ENCODE measurements around the gene MIA2. TPM values are rescaled to one million over a fixed set of nuclear protein-coding genes. Genes with fewer than 3 reads are reported as not detected.

Gene MIA2
- total RNA-seq, 2 donors from 2014 or later: 43.6 to 46.8 TPM

- WGBS, 2 donors: 77 to 86% methylated on average over 4 of the region's 4 CpGs
Observed at GRCh38 chr14:39384177-39384576, 150.5 kb downstream of the MIA2 start.

GRCh38 chr14:39393289-39393688 is 159.6 kb downstream of the MIA2 start:
- no peak for DNase-seq
- Histone ChIP-seq H3K4me1 (peaks cover 10% of the 10 kb centered on the region), H3K27ac (no peak overlapping the region), H3K9me3 (no peaks in the 10 kb centered on the region), H3K36me3 (replicated peaks in 1 of 2; ENCODE audit: insufficient read depth in 1 of 2, low read depth in 2 of 2) (no peaks in the 10 kb centered on the region), H3K4me3 (no peak overlapping the region), H3K27me3 (no peaks in the 10 kb centered on the region)
- TF ChIP-seq POLR2A (IDR thresholded peaks at IDR 0.05) (no peak), CTCF (IDR thresholded peaks at IDR 0.05) (no peak)
- intact Hi-C loops (cut with DNase I): no loop called here
- ATAC-seq: no peak
- WGBS, 2 donors: 32 to 41% methylated on average over 1 of the region's 1 CpG

More at GRCh38 chr14:39384177-39384576, 150.5 kb downstream of the MIA2 start:
- H3K36me3 ChIP-seq (replicated peaks in 1 of 2; ENCODE audit: insufficient read depth in 1 of 2, low read depth in 2 of 2): no peaks in the 10 kb centered on the region
- no peak overlapping the region for H3K27ac ChIP-seq
- DNase-seq (no peak), ATAC-seq (no peak)
- TF ChIP-seq POLR2A (IDR thresholded peaks at IDR 0.05): no peak
- no peak for TF ChIP-seq CTCF (IDR thresholded peaks at IDR 0.05)
- intact Hi-C loops (cut with DNase I): no loop called here
- H3K9me3 ChIP-seq: no peaks in the 10 kb centered on the region
- no peaks in the 10 kb centered on the region for H3K27me3 ChIP-seq
- H3K4me1 ChIP-seq: no peaks in the 10 kb centered on the region
- H3K4me3 ChIP-seq: no peak overlapping the region

- Histone ChIP-seq H3K9me3 (no peaks in the 10 kb centered on the region), H3K27ac (no peak overlapping the region), H3K36me3 (replicated peaks in 1 of 2; ENCODE audit: insufficient read depth in 1 of 2, low read depth in 2 of 2) (no peaks in the 10 kb centered on the region), H3K27me3 (no peaks in the 10 kb centered on the region), H3K4me1 (peaks cover 2% of the 10 kb centered on the region), H3K4me3 (no peak overlapping the region)
- 87 to 93% methylated on average over 3 to 4 of the region's 4 CpGs for WGBS, 2 donors
- DNase-seq (no peak), ATAC-seq (no peak)
- intact Hi-C loops (cut with DNase I): no loop called here
- TF ChIP-seq CTCF (IDR thresholded peaks at IDR 0.05) (no peak), POLR2A (IDR thresholded peaks at IDR 0.05) (no peak)
Observed at GRCh38 chr14:39395555-39396254, 162.0 kb downstream of the MIA2 start.

GRCh38 chr14:39396448-39396847 is 162.7 kb downstream of the MIA2 start:
- ATAC-seq (no peak), DNase-seq (no peak)
- TF ChIP-seq POLR2A (IDR thresholded peaks at IDR 0.05) (no peak), CTCF (IDR thresholded peaks at IDR 0.05) (no peak)
- Histone ChIP-seq H3K36me3 (replicated peaks in 1 of 2; ENCODE audit: insufficient read depth in 1 of 2, low read depth in 2 of 2) (peaks cover 0 to 2% of the 10 kb centered on the region in 2 donors), H3K4me1 (no peaks in the 10 kb centered on the region), H3K9me3 (no peaks in the 10 kb centered on the region), H3K27ac (no peak overlapping the region), H3K27me3 (no peaks in the 10 kb centered on the region), H3K4me3 (no peak overlapping the region)
- intact Hi-C loops (cut with DNase I): no loop called here

- H3K4me1 ChIP-seq: no peaks in the 10 kb centered on the region
- H3K9me3 ChIP-seq: no peaks in the 10 kb centered on the region
- 64 to 73% methylated on average over 6 of the region's 6 CpGs for WGBS, 2 donors
- no peak for ATAC-seq
- peaks cover 0 to 2% of the 10 kb centered on the region in 2 donors for H3K36me3 ChIP-seq (replicated peaks in 1 of 2; ENCODE audit: insufficient read depth in 1 of 2, low read depth in 2 of 2)
- H3K27me3 ChIP-seq: no peaks in the 10 kb centered on the region
- DNase-seq: no peak
- H3K27ac ChIP-seq: no peak overlapping the region
- H3K4me3 ChIP-seq: no peak overlapping the region
- TF ChIP-seq CTCF (IDR thresholded peaks at IDR 0.05): no peak
- no peak for TF ChIP-seq POLR2A (IDR thresholded peaks at IDR 0.05)
- intact Hi-C loops (cut with DNase I): no loop called here
Observed at GRCh38 chr14:39398382-39398781, 164.7 kb downstream of the MIA2 start.

Data from body of pancreas (tissue), 4 donors.